Liver (tissue), 9 donors: ENCODE data around the gene TRAPPC3. TPM values are rescaled to one million over a fixed set of nuclear protein-coding genes. Genes with fewer than 3 reads are reported as not detected.

Experiments used
- DNase-seq: peaks from one replicate; pipeline ENCODE4 v3.0.0-alpha.2; 2017; ENCODE audit warnings: low spot score
- H3K27ac ChIP-seq, 2 donors: one replicate each; pipeline ENCODE4 v1.7.0; 2013; ENCODE audit warnings: inconsistent platforms in 2 of 2, low read length in 2 of 2, control low read depth in 1 of 2, low read depth in 1 of 2, mild to moderate bottlenecking in 1 of 2
- H3K27me3 ChIP-seq, 4 donors: one replicate each; pipeline versions ENCODE4 v1.6.1 to v1.7.0; 2013; ENCODE audit warnings: low read length in 3 of 4, inconsistent platforms in 1 of 4, mild to moderate bottlenecking in 1 of 4, moderate library complexity in 1 of 4; ENCODE audit not compliant: control insufficient read depth in 4 of 4, insufficient read depth in 4 of 4
- H3K36me3 ChIP-seq, 4 donors: one replicate each; pipeline versions ENCODE4 v1.6.1 to v1.7.0; 2013; ENCODE audit warnings: low read length in 3 of 4, mild to moderate bottlenecking in 3 of 4, low read depth in 1 of 4, moderate library complexity in 1 of 4; ENCODE audit not compliant: control insufficient read depth in 4 of 4, insufficient read depth in 3 of 4
- H3K4me1 ChIP-seq, 4 donors: one replicate each; pipeline versions ENCODE4 v1.6.1 to v1.7.0; 2013; ENCODE audit warnings: low read length in 3 of 4, mild to moderate bottlenecking in 3 of 4, moderate library complexity in 1 of 4; ENCODE audit not compliant: control insufficient read depth in 4 of 4, insufficient read depth in 4 of 4
- H3K4me3 ChIP-seq, 3 donors: one replicate each; pipeline versions ENCODE4 v1.6.1 to v1.7.0; 2013; ENCODE audit warnings: low read length in 3 of 3, control low read depth in 1 of 3, low read depth in 1 of 3, mild to moderate bottlenecking in 1 of 3
- H3K9ac ChIP-seq, 2 donors: one replicate each; pipeline ENCODE4 v1.7.0; 2013; ENCODE audit warnings: low read length in 2 of 2, mild to moderate bottlenecking in 2 of 2, moderate library complexity in 2 of 2, control low read depth in 1 of 2, low read depth in 1 of 2
- H3K9me3 ChIP-seq, 4 donors: one replicate each; pipeline versions ENCODE4 v1.6.1 to v1.7.0; 2013; ENCODE audit warnings: low read length in 3 of 4; ENCODE audit not compliant: control insufficient read depth in 4 of 4
- ATF3 ChIP-seq: IDR thresholded peaks from 2 replicates; pipeline ENCODE4 v1.6.1; 2016; ENCODE audit warnings: antibody characterized with exemption
- HNF4A ChIP-seq, 2 donors: conservative IDR thresholded peaks; 2 replicates each; pipeline ENCODE4 v1.6.1; 2016; ENCODE audit warnings: antibody characterized with exemption in 2 of 2, mild to moderate bottlenecking in 2 of 2
- REST ChIP-seq: IDR thresholded peaks from 2 replicates; pipeline ENCODE4 v1.6.1; 2016; ENCODE audit warnings: antibody characterized with exemption, mild to moderate bottlenecking
- RXRA ChIP-seq, 2 donors: IDR thresholded peaks; 2 replicates each; pipeline ENCODE4 v1.6.1; 2017 to 2018; ENCODE audit warnings: antibody characterized with exemption in 2 of 2, mild to moderate bottlenecking in 1 of 2
- SP1 ChIP-seq: IDR thresholded peaks from 2 replicates; pipeline ENCODE4 v1.6.1; 2018; ENCODE audit warnings: antibody characterized with exemption, mild to moderate bottlenecking
- WGBS: extraction: QIAGEN DNeasy Blood & Tissue Kit; methylation state at CpG from one replicate; pipeline ENCODE4 v1.1.7; 2013; 5-methylcytosine and 5-hydroxymethylcytosine counted together
- polyA plus RNA-seq, 2 donors: library from polyadenylated mRNA; stranded (reverse) in 1 of 2; unstranded in 1 of 2; fragments of 200-250 nt in 1 of 2; fragments of >200 nt in 1 of 2; fragmentation: Nextera tagmentation in 1 of 2; extraction: Ambion mirVana in 1 of 2; gene quantifications; one replicate each; pipeline versions ENCODE4 v1.2.1 to v1.2.3, GENCODE V29; 2013 to 2015
- total RNA-seq, 2 donors: library from RNA; depleted of rRNA; stranded (reverse); fragments of >200 nt; gene quantifications; one replicate each; pipeline ENCODE4 v1.2.3, GENCODE V29; 2014
- donor health status: healthy.
- donor health status: healthy.
- donor health status: healthy.
- donor health status: healthy.
- donor health status: healthy.

The TRAPPC3 gene
- total and polyA plus RNA-seq, 4 donors = 24.2 to 56.1 (median 30.4) TPM

GRCh38 chr1:36125129-36125991, 23.9 kb downstream of the TRAPPC3 start, which contains the start of gene COL8A2:
COL8A2 (minus strand) TSS chr1:36125222; CDS start chr1:36100242, 24,980 bp downstream.
- no peak for DNase-seq

GRCh38 chr1:36124404-36125128, 24.7 kb downstream of the TRAPPC3 start:
- WGBS = 23% methylated on average over 42 of the region's 42 CpGs
- H3K4me1 ChIP-seq = peaks cover 0 to 3% (median 0%) of the 10 kb centered on the region in 4 donors
- DNase-seq = no peak
- no peaks in the 10 kb centered on the region for H3K9me3 ChIP-seq
- no peaks in the 10 kb centered on the region for H3K27me3 ChIP-seq
- no peaks in the 10 kb centered on the region for H3K36me3 ChIP-seq
- no peak overlapping the region for H3K27ac ChIP-seq
- TF ChIP-seq SP1 = no peak
- TF ChIP-seq HNF4A (conservative IDR thresholded peaks at IDR 0.05) = no peak
- no peak for TF ChIP-seq RXRA (IDR thresholded peaks at IDR 0.05)
- TF ChIP-seq REST = no peak
- TF ChIP-seq ATF3 = no peak
- H3K9ac ChIP-seq = no peak overlapping the region
- peak overlapping the region in 1 of 3 donors; percentile 40 for H3K4me3 ChIP-seq

More at GRCh38 chr1:36125129-36125991, 23.9 kb downstream of the TRAPPC3 start, which contains the start of gene COL8A2:
- TF ChIP-seq RXRA (IDR thresholded peaks at IDR 0.05) (peak in 1 of 2 donors; percentile 17), REST (no peak)
- Histone ChIP-seq H3K4me3 (peak within 1 kb of the TSS in 1 of 3 donors; percentile 40), H3K4me1 (peaks cover 0 to 3% (median 0%) of the 10 kb centered on the region in 4 donors), H3K36me3 (no peaks in the 10 kb centered on the region), H3K27ac (no peak within 1 kb of the TSS), H3K9ac (no peak within 1 kb of the TSS), H3K27me3 (no peaks in the 10 kb centered on the region), H3K9me3 (no peaks in the 10 kb centered on the region)
- WGBS = 15% methylated on average over 77 of the region's 77 CpGs
